Stomach (tissue), 9 donors: Measurements from ENCODE around the gene HERPUD2. TPM values are rescaled to one million over a fixed set of nuclear protein-coding genes. Genes with fewer than 3 reads are reported as not detected.

Source experiments
- DNase-seq, 2 donors: peaks; one replicate each; pipeline versions ENCODE4 v3.0.0 to v3.0.0-alpha.2; 2013 to 2019
- H3K27ac ChIP-seq, 5 donors: fragments of 200-600 bp in 4 of 5; sonication (generic) in 4 of 5; one replicate each; pipeline ENCODE4 v1.5.1; 2013 to 2019; ENCODE audit warnings: mild to moderate bottlenecking in 1 of 5, moderate library complexity in 1 of 5
- H3K27me3 ChIP-seq, 3 donors: fragments of 200-600 bp; sonication (generic); one replicate each; pipeline ENCODE4 v1.5.1; 2017 to 2019; ENCODE audit warnings: mixed run types in 1 of 3
- H3K36me3 ChIP-seq, 4 donors: fragments of 200-600 bp; sonication (generic); 1 replicate in 3 of 4; 2 replicates in 1 of 4; pipeline ENCODE4 v1.5.1; 2016 to 2019
- H3K4me1 ChIP-seq, 4 donors: fragments of 200-600 bp; sonication (generic); one replicate each; pipeline ENCODE4 v1.5.1; 2016 to 2019
- H3K4me3 ChIP-seq, 4 donors: fragments of 200-600 bp; sonication (generic) in 3 of 4; one replicate each; pipeline ENCODE4 v1.5.1; 2016 to 2019; ENCODE audit warnings: mild to moderate bottlenecking in 1 of 4
- H3K9me3 ChIP-seq, 4 donors: fragments of 200-600 bp; sonication (generic); one replicate each; pipeline ENCODE4 v1.5.1; 2016 to 2019
- EP300 ChIP-seq: sonication (generic); formaldehyde crosslinking; IDR thresholded peaks from one replicate; pipeline ENCODE4 v1.6.1; 2017; ENCODE audit warnings: antibody characterized with exemption
- POLR2A ChIP-seq, 4 donors: fragments of 450-650 bp; IDR thresholded peaks; one replicate each; pipeline ENCODE4 v1.6.1; 2016; ENCODE audit warnings: antibody characterized with exemption in 4 of 4, control low read depth in 2 of 4, mild to moderate bottlenecking in 1 of 4, moderate library complexity in 1 of 4
- POLR2AphosphoS5 ChIP-seq, 3 donors: sonication (generic); formaldehyde crosslinking; IDR thresholded peaks; one replicate each; pipeline ENCODE4 v1.6.1; 2016; ENCODE audit warnings: antibody characterized with exemption in 3 of 3
- WGBS, 5 donors: extraction: QIAGEN DNeasy Blood & Tissue Kit in 3 of 5; methylation state at CpG; one replicate each; pipeline versions ENCODE4 v1.1.5 to v1.1.7; 2013 to 2018; 5-methylcytosine and 5-hydroxymethylcytosine counted together
- intact Hi-C: fragments of 100-400 bp; cut with DNase I; formaldehyde crosslinking; loops from one replicate; pipeline ENCODE4 v1.15.1; 2023; ENCODE audit warnings: low total_unique reads
- polyA plus RNA-seq, 3 donors: library from polyadenylated mRNA; stranded (reverse); fragments of 200-250 nt; gene quantifications; one replicate each; pipeline ENCODE4 v1.2.3, GENCODE V29; 2013
- total RNA-seq, 5 donors: library from RNA; depleted of rRNA; stranded (reverse); fragments of >200 nt; gene quantifications; one replicate each; pipeline versions ENCODE4 v1.1.0 to v1.2.3, GENCODE V29; 2014 to 2016
- TF ChIP-seq, protein P1 (sequence below), 7 experiments: fragments of 450-650 bp in 4 of 7; fragments of 200-600 bp in 3 of 7; sonication (generic) in 3 of 7; IDR thresholded peaks; one replicate each; pipeline ENCODE4 v1.5.1; 2016 to 2019; ENCODE audit warnings: antibody characterized with exemption in 7 of 7, control low read depth in 2 of 7, mild to moderate bottlenecking in 1 of 7
- donor health status: healthy with polysubstance abuse.
- donor health status: Bipolar disorder and iron deficiency.
- donor health status: healthy.

HERPUD2 gene
- total and polyA plus RNA-seq, 8 donors = 1.4 to 26.7 (median 9.0) TPM

GRCh38 chr7:35649711-35650110, 45.2 kb downstream of the HERPUD2 start:
- Histone ChIP-seq H3K4me3 (no peak overlapping the region), H3K27ac (no peak overlapping the region), H3K9me3 (peaks cover 0 to 7% (median 0%) of the 10 kb centered on the region in 4 donors), H3K4me1 (peaks cover 8 to 50% (median 32%) of the 10 kb centered on the region in 4 donors), H3K27me3 (no peaks in the 10 kb centered on the region), H3K36me3 (peaks cover 0 to 32% (median 18%) of the 10 kb centered on the region in 4 donors)
- no peak for TF ChIP-seq POLR2AphosphoS5 (IDR thresholded peaks at IDR 0.05)
- no peak for TF ChIP-seq POLR2A (IDR thresholded peaks at IDR 0.05)
- TF ChIP-seq, protein P1, sequence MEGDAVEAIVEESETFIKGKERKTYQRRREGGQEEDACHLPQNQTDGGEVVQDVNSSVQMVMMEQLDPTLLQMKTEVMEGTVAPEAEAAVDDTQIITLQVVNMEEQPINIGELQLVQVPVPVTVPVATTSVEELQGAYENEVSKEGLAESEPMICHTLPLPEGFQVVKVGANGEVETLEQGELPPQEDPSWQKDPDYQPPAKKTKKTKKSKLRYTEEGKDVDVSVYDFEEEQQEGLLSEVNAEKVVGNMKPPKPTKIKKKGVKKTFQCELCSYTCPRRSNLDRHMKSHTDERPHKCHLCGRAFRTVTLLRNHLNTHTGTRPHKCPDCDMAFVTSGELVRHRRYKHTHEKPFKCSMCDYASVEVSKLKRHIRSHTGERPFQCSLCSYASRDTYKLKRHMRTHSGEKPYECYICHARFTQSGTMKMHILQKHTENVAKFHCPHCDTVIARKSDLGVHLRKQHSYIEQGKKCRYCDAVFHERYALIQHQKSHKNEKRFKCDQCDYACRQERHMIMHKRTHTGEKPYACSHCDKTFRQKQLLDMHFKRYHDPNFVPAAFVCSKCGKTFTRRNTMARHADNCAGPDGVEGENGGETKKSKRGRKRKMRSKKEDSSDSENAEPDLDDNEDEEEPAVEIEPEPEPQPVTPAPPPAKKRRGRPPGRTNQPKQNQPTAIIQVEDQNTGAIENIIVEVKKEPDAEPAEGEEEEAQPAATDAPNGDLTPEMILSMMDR (IDR thresholded peaks at IDR 0.05) = no peak
- no peak for TF ChIP-seq EP300
- intact Hi-C loops = no loop called here
- WGBS, 5 donors = 68 to 90% (median 73%) methylated on average over 3 of the region's 3 CpGs
- DNase-seq = no peak

DNA sequence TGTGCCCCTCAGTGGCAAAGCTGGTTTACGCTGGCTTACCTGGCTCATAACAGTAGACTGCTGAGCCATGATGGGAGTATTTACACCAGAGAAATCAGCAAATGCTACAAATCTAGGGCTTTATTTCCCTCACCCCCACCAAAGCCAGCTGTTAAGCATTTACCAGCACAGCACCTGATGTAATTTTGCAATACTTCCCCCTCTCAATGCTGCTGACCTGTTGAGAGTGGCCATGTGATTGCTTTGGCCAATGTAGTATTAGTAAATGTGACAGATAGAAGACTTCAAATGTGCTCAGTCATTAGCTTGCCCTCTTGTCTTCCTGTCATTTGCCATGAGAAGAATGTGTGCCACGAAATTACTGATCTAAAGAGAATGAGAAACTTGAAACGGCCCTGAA, 46.6 kb downstream of the HERPUD2 start:
- Histone ChIP-seq H3K36me3 (peaks cover 0 to 32% (median 18%) of the 10 kb centered on the region in 4 donors), H3K4me1 (peaks cover 8 to 57% (median 36%) of the 10 kb centered on the region in 4 donors), H3K27ac (no peak overlapping the region), H3K9me3 (peaks cover 0 to 7% (median 0%) of the 10 kb centered on the region in 4 donors), H3K27me3 (no peaks in the 10 kb centered on the region), H3K4me3 (no peak overlapping the region)
- intact Hi-C loops = no loop called here
- TF ChIP-seq POLR2AphosphoS5 (IDR thresholded peaks at IDR 0.05) (no peak), EP300 (no peak), POLR2A (IDR thresholded peaks at IDR 0.05) (no peak)
- TF ChIP-seq, protein P1 (IDR thresholded peaks at IDR 0.05) = no peak
- WGBS, 5 donors = 55 to 78% (median 71%) methylated on average over 3 of the region's 3 CpGs
- no peak for DNase-seq

- H3K27me3 ChIP-seq = no peaks in the 10 kb centered on the region
- intact Hi-C loops = no loop called here
- no peak overlapping the region for H3K4me3 ChIP-seq
- peak overlapping the region in 4 of 5 donors; percentile 39 to 52 (median 45) for H3K27ac ChIP-seq
- H3K9me3 ChIP-seq = no peaks in the 10 kb centered on the region
- peaks cover 0 to 27% (median 13%) of the 10 kb centered on the region in 4 donors for H3K36me3 ChIP-seq
- peaks cover 8 to 60% (median 38%) of the 10 kb centered on the region in 4 donors for H3K4me1 ChIP-seq
- 22 to 32% (median 27%) methylated on average over 4 of the region's 4 CpGs for WGBS, 5 donors
- DNase-seq = peak in 1 of 2 donors; percentile 69
- TF ChIP-seq POLR2A (IDR thresholded peaks at IDR 0.05) (no peak), EP300 (no peak), POLR2AphosphoS5 (IDR thresholded peaks at IDR 0.05) (peak in 1 of 3 donors; percentile 22)
- TF ChIP-seq, protein P1 (IDR thresholded peaks at IDR 0.05) = no peak
Observed at GRCh38 chr7:35647171-35647574, 47.8 kb downstream of the HERPUD2 start.

DNA sequence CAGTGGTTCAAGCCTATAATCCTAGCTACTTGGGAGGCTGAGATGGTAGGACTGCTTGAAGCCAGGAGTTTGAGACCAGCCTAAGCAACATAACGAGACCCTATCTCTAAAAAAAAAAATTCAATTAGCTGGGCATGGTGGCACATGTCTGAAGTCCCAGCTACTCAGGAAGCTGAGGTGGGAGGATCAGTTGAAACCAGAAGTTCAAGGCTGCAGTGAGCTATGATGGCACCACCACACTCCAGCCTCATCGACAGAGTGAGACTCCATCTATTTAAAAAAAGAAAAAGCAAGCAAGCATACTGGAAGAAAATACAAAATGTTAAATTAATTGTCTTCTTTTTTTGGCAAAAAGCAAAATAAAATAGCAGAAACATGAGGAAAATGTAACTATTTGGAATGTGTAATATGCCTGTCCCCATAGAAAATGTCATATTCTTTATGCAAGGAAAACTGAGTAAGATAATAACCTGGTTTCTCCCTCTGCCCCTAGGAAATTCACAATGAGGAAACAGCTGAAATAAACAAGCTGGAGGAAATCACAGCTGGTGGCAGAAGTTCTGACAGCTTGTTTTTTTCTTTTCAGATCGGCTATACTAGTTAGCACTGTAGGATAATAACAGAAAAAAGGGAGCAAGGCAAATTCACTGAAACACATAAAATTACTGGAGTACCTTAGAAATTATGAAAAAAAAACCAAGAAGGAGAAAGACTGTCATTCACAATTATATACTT, 48.5 kb downstream of the HERPUD2 start:
- peak in 1 of 2 donors; percentile 51 for DNase-seq

More for the DNA sequence above, 48.5 kb downstream of the HERPUD2 start:
- intact Hi-C loops = no loop called here
- Histone ChIP-seq H3K36me3 (peaks cover 0 to 26% (median 12%) of the 10 kb centered on the region in 4 donors), H3K4me3 (no peak overlapping the region), H3K27me3 (no peaks in the 10 kb centered on the region), H3K4me1 (peaks cover 8 to 63% (median 42%) of the 10 kb centered on the region in 4 donors), H3K27ac (peak overlapping the region in 4 of 5 donors; percentile 3 to 52 (median 42)), H3K9me3 (no peaks in the 10 kb centered on the region)
- TF ChIP-seq, protein P1 (IDR thresholded peaks at IDR 0.05) = no peak
- TF ChIP-seq POLR2AphosphoS5 (IDR thresholded peaks at IDR 0.05) (no peak), EP300 (no peak), POLR2A (IDR thresholded peaks at IDR 0.05) (no peak)
- WGBS, 5 donors = 53 to 61% (median 59%) methylated on average over 3 of the region's 3 CpGs
